DND-41 (cell line): ENCODE results near the gene YPEL1.

Experiments
- ATAC-seq: fragments of 200-7000 bp; cut with Tn5 transposase; 3 replicates; pipeline ENCODE4 v1.9.1; 2021; ENCODE audit warnings: low read depth; ENCODE audit not compliant: insufficient read depth
- DNase-seq: peaks from one replicate; pipeline ENCODE4 v3.0.0-alpha.2; 2020
- H2AFZ ChIP-seq: 2 replicates; pipeline ENCODE4 v1.6.0; 2012; ENCODE audit warnings: low read depth, low read length
- H3K27ac ChIP-seq: 2 replicates; pipeline ENCODE4 v1.5.1; 2012; ENCODE audit warnings: low read length, inconsistent platforms
- H3K27me3 ChIP-seq: fragments of 200-600 bp; sonication (generic); 2 replicates; pipeline ENCODE4 v1.6.0; 2012; ENCODE audit warnings: low read length, mild to moderate bottlenecking, inconsistent platforms; ENCODE audit not compliant: insufficient read depth, poor library complexity
- H3K36me3 ChIP-seq: 2 replicates; pipeline ENCODE4 v1.5.1; 2012; ENCODE audit warnings: low read length, inconsistent platforms; ENCODE audit not compliant: insufficient read depth
- H3K4me1 ChIP-seq: 2 replicates; pipeline ENCODE4 v1.5.1; 2012; ENCODE audit warnings: mild to moderate bottlenecking, low read length; ENCODE audit not compliant: insufficient read depth
- H3K4me2 ChIP-seq: 2 replicates; pipeline ENCODE4 v1.6.0; 2012; ENCODE audit warnings: mild to moderate bottlenecking, moderate library complexity, low read length, inconsistent platforms; ENCODE audit not compliant: insufficient read depth
- H3K4me3 ChIP-seq, 2 experiments: fragments of 200-600 bp in 1 of 2; shearing (Covaris generic) in 1 of 2; 2 replicates each; pipeline ENCODE4 v1.5.1; 2012 to 2016; ENCODE audit warnings: inconsistent platforms in 2 of 2, low read length in 2 of 2, mild to moderate bottlenecking in 2 of 2, low read depth in 1 of 2, moderate library complexity in 1 of 2
- H3K79me2 ChIP-seq: 2 replicates; pipeline ENCODE4 v1.6.0; 2012; ENCODE audit warnings: low read length, inconsistent platforms; ENCODE audit not compliant: insufficient read depth
- H3K9ac ChIP-seq: 2 replicates; pipeline ENCODE4 v1.6.0; 2012; ENCODE audit warnings: low read depth, mild to moderate bottlenecking, inconsistent platforms, low read length, moderate library complexity
- H3K9me3 ChIP-seq: 2 replicates; pipeline ENCODE4 v1.5.1; 2012; ENCODE audit warnings: low read length, moderate library complexity, mild to moderate bottlenecking, inconsistent platforms; ENCODE audit not compliant: insufficient read depth, severe bottlenecking
- H4K20me1 ChIP-seq: 2 replicates; pipeline ENCODE4 v1.6.0; 2012; ENCODE audit warnings: low read length; ENCODE audit not compliant: insufficient read depth
- EZH2 ChIP-seq: IDR thresholded peaks from 3 replicates; pipeline ENCODE4 v1.6.1; 2012; ENCODE audit warnings: borderline replicate concordance, low read depth, mild to moderate bottlenecking, moderate library complexity, low read length, inconsistent platforms; ENCODE audit not compliant: severe bottlenecking
- TF ChIP-seq, protein P1 (sequence below): IDR thresholded peaks from 2 replicates; pipeline ENCODE4 v1.5.1; 2012; ENCODE audit warnings: borderline replicate concordance, low read length, moderate library complexity, mild to moderate bottlenecking; ENCODE audit not compliant: poor library complexity, severe bottlenecking; ENCODE audit errors: extremely low read depth

The YPEL1 gene

DNA sequence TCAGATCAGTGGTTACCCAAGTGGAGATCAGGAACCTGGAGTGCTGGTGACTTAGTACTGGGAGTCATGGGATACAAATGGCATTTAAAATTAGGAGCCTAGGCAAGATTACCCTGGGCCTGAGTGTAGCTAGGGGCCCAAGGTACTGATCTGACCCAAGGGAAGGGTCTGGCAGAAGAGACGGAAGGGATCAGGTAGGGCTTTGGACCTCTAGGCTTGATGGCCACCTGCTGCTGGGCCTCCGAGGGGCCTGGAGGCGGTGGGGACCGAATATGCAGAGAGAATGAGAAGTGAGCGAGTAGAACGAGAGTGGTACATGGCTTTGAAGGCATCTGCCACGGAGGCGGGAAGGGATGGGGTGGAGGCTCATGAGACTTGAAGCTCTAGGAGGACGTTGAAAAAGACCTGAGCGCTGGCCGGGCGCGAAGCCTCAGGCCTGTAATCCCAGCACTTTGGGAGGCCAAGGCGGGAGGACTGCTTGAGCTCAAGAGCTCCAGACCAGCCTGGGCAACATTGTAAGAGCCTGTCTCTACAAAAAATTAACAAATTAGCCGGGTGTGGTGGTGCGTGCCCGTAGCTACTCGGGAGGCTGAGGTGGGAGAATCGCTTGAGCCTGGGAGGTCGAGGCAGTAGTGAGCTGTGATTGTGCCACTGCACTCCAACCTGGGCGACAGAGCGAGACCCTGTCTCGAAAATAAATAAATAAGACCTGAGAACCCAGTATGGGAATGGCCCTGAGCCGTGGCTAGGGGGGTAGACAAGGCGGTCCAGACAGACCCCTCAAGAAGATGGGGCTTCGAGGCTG is 70.3 kb downstream of the YPEL1 start:
- Histone ChIP-seq H4K20me1 (no peaks in the 10 kb centered on the region), H3K4me1 (peaks cover 25% of the 10 kb centered on the region), H3K9ac (peak overlapping the region; percentile 77), H3K27me3 (no peaks in the 10 kb centered on the region), H2AFZ (peak overlapping the region; percentile 95), H3K4me2 (peak overlapping the region; percentile 72), H3K27ac (peak overlapping the region; percentile 82), H3K4me3 (peak overlapping the region; percentile 84 to 99; a peak in 3 of 4 replicates), H3K36me3 (peaks cover 9% of the 10 kb centered on the region), H3K9me3 (no peaks in the 10 kb centered on the region), H3K79me2 (peaks cover 39% of the 10 kb centered on the region)
- 0 out of 3 replicates have a peak, but pooled peaks have one; percentile 2 for ATAC-seq
- no peak for DNase-seq
- TF ChIP-seq EZH2 = no peak
- TF ChIP-seq, protein P1, sequence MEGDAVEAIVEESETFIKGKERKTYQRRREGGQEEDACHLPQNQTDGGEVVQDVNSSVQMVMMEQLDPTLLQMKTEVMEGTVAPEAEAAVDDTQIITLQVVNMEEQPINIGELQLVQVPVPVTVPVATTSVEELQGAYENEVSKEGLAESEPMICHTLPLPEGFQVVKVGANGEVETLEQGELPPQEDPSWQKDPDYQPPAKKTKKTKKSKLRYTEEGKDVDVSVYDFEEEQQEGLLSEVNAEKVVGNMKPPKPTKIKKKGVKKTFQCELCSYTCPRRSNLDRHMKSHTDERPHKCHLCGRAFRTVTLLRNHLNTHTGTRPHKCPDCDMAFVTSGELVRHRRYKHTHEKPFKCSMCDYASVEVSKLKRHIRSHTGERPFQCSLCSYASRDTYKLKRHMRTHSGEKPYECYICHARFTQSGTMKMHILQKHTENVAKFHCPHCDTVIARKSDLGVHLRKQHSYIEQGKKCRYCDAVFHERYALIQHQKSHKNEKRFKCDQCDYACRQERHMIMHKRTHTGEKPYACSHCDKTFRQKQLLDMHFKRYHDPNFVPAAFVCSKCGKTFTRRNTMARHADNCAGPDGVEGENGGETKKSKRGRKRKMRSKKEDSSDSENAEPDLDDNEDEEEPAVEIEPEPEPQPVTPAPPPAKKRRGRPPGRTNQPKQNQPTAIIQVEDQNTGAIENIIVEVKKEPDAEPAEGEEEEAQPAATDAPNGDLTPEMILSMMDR = no peak

DNA sequence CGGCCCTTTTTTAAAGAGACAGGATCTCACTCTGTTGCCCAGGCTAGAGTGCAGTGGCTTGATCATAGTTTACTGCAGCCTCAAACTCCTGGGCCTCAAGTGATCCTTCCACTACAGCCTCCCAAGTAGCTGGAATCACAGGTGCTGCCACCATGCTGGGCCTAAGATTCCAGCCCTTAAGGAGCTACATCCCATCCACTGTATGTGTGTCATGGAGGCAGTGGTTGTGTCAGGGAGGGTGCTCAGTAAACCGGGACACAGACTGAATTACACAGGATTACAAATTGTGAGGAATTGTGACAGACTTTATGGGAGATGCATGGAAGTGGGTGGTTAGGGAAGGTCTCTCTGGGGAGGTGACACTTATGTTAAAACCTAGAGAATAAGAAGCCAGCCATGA is 71.9 kb downstream of the YPEL1 start:
- Histone ChIP-seq H4K20me1 (no peaks in the 10 kb centered on the region), H3K4me2 (no peak overlapping the region), H3K27ac (no peak overlapping the region), H3K4me1 (peaks cover 25% of the 10 kb centered on the region), H3K27me3 (no peaks in the 10 kb centered on the region), H3K4me3 (no peak overlapping the region), H3K9ac (no peak overlapping the region), H3K36me3 (peaks cover 4% of the 10 kb centered on the region), H2AFZ (no peak overlapping the region), H3K79me2 (peaks cover 29% of the 10 kb centered on the region), H3K9me3 (no peaks in the 10 kb centered on the region)
- ATAC-seq (no peak), DNase-seq (no peak)
- TF ChIP-seq EZH2 = no peak
- TF ChIP-seq, protein P1 = no peak

DNA sequence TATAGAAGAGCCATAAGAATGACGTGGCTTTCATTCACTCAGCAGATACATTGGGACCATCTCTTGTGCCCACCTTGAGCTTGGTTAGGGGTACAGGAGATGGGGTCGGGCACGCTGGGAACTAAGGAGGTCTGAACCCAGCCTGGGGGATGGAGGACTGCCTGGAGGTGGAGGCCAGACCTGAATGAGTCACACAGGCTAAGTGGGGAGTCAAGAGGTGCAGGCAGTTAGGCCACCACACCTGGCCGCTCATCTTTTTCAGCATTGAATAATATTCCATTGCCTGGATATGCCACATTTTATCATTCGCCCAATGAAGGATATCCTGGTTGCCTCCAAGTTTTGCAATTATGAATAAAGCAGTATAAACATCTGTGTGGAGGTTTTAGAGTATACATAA is 73.6 kb downstream of the YPEL1 start:
- Histone ChIP-seq H3K4me1 (peaks cover 30% of the 10 kb centered on the region), H4K20me1 (no peaks in the 10 kb centered on the region), H3K36me3 (peaks cover 4% of the 10 kb centered on the region; the same call in 1 of the 2 replicates), H3K27me3 (no peaks in the 10 kb centered on the region), H3K27ac (no peak overlapping the region), H2AFZ (no peak overlapping the region), H3K4me2 (no peak overlapping the region), H3K4me3 (no peak overlapping the region), H3K9me3 (no peaks in the 10 kb centered on the region), H3K79me2 (peaks cover 21% of the 10 kb centered on the region), H3K9ac (no peak overlapping the region)
- TF ChIP-seq, protein P1 = no peak
- TF ChIP-seq EZH2 = no peak
- ATAC-seq (no peak), DNase-seq (no peak)
